ENCODE data around the gene CSKMT. TPM values are rescaled to one million over a fixed set of nuclear protein-coding genes. Genes with fewer than 3 reads are reported as not detected.

The CSKMT gene, protein sequence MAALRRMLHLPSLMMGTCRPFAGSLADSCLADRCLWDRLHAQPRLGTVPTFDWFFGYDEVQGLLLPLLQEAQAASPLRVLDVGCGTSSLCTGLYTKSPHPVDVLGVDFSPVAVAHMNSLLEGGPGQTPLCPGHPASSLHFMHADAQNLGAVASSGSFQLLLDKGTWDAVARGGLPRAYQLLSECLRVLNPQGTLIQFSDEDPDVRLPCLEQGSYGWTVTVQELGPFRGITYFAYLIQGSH
- total RNA-seq, result 4.2 and 9.4 TPM in 2 replicates

DNA sequence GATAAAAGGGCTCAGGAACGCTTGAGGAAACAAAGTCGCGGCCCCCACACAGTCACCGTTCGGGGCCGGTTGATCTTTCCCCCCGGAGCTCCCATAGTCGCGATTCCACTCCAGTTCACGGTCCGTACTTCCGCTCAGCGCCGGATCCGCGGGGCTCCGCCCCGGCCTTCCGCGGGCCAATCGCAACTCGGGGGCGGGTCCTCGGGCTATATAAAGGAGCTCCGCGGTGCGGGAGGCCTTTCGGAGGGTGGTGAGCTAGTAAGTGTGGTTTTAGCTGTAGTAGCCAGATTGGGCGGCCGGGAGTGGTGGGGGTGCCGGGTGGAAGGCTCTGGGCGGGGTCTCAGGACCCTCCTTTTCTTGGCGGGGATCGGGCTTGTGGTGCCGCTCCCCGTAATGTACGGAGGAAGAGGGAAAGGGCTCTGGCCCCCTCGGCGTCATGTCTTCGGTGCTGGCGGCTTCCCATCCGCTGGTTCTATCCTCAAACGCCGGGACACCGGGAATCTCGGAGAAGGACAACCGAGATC lies at the start of gene CSKMT, which contains the start of gene C11orf98:
Gene CSKMT (plus strand): TSS at position 238 of the 524 bp plus-strand sequence. CDS start 568 bp downstream, outside the sequence.
Gene C11orf98 (minus strand): TSS at position 136 of the 524 bp plus-strand sequence. CDS start 41 bp downstream, at position 95.

DNA sequence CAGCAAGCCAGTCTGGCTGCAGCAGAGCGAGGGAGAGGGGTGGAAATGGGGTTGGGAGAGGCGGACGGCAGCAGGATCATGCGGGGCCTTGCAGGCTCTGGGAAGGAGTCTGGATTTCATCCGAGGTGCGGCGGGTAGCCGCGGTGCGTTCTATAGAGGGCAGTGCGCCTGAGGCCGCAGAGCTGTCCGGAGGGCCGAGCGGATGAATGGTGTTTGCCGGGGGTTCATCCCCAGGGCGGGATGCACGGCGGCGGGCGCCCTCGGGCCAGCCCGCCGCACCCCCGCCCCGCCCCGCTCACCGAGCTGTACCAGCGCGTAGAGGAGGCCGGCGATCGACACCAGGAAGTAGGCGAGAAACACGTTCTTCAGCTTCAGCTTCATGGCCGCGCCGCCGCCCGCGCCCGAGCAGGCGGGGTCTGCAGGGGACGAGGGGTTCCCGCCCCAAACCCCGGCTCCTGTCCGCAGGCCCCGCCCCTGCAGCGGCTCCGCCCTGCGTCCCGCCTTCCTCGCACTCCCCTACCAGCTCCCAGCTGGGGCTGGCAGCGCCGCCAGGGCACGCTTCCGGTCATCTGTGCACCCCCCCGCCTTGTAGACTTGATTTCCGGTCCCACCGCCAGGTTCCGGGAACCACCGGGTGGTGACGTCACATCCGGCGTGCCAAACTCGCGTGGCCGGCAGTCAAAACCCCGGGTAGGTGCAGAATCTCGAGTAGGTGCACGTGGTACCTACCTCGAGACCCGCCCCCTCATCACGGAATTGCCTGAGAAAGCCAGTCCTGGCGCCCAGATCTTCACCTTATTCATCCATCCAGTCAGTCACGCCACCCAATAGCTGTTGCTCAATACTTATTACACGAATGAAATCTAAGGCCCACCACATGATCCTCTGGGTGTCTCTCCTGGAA lies 43.3 kb upstream of the CSKMT start, which contains the start of gene B3GAT3:
Gene B3GAT3 (minus strand): TSS at position 420 of the 904 bp plus-strand sequence. CDS start 39 bp downstream, at position 381.

DNA sequence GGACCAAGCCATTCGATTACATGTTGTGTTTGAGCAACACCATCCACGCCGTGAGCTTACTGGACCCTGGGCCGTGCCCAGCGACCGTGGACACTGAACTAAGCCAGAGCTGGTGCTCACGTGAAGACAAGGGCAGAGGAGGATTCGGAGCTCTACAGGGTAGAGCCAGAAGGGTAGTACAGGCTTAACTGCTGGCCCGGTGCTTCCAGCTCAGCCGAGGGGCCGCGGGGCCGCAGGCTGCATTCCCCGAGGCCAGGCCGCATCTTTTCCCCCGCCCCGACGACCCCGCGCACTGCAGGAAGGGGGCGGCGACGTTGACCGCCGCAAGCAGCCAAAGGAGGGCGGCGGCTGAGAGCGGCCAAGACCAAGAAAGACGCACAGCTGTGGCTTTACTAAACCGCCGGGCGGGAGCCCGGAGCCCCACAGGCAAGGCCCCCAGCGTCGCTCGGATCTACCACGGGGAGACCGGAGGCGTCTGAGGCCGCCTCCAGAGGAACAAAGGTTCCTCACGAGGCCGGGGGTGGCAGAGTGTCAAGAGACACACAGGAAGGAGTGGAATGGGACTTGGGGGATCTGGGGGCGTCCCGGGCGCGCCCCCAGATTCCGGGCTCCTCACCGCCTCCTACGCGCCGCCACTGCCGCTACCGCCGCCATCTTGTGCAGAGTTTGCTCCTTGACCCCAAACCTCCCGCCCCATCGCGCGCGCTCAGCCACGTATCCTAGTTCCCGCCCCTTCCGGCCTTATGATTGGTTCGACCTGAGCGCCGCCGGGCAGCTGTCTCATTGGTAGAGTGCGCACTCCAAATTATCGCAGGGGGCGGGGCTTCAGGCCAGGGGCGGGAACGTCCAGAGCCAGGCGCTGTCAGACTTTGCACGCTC lies 18.9 kb upstream of the CSKMT start, which contains the start of gene GANAB:
Gene GANAB (minus strand): TSS at position 668 of the 879 bp plus-strand sequence. CDS start 14 bp downstream, at position 654.

DNA sequence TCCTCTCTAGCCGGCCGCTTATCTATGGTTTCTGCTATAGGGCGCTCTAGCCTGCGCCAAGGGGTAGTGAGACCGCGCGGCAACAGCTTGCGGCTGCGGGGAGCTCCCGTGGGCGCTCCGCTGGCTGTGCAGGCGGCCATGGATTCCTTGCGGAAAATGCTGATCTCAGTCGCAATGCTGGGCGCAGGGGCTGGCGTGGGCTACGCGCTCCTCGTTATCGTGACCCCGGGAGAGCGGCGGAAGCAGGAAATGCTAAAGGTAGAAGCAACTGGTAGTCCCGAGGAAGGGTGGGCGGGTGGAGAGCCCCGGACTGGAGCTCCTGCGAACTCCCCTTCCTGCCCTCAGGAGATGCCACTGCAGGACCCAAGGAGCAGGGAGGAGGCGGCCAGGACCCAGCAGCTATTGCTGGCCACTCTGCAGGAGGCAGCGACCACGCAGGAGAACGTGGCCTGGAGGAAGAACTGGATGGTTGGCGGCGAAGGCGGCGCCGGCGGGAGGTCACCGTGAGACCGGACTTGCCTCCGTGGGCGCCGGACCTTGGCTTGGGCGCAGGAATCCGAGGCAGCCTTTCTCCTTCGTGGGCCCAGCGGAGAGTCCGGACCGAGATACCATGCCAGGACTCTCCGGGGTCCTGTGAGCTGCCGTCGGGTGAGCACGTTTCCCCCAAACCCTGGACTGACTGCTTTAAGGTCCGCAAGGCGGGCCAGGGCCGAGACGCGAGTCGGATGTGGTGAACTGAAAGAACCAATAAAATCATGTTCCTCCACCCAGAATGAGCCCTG lies 6.7 kb downstream of the CSKMT start, which contains the start of the genes LBHD1 and UQCC3:
Gene LBHD1 (minus strand): TSS at position 660 of the 782 bp plus-strand sequence. CDS start 2,236 bp downstream, outside the sequence.
Gene UQCC3 (plus strand): TSS at position 66 of the 782 bp plus-strand sequence. CDS start 73 bp downstream, at position 139.

DNA sequence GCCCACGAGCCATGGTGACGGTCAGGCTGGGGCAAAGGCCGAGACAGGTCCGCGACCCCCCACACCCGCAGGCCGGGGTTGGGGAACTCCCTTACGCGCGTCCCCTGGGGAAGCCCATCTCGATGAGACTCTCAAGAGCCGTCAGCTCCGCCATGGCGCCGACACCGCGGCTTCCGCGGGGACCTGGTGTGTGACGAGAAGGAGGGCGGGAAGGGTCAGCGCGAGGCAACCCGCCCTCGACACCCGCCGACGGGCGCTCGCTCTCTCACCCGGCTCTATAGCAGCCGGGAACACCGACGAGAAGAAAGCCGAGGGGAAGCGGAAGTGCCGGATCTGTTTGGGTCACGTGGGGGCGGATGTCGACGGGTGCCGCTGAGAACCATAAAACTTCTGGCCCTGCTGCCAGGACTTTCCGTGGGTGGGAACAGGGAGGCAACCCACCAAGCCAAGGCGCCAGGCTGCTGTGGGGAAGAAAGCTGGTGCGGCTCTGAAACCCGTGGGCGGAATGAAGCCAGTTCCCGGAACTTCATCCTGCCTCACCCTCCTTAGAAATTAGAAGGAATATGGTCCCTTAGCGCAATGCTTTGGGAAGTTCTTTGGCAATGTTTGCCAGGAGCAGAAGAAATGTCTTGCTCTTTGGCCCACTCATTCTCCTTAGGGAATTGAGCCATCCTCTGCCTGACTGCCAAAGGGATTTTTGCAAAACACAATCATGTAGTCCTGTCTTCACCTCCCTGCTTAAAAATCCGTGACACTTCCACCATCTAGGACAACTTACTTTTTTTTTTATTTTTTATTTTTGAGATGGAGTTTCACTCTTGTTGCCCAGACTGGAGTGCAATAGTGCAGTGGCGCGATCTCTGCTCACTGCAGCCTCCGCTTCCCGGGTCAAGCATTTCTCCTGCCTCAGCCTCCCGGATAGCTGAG lies 13.9 kb downstream of the CSKMT start, which contains the start of gene UBXN1:
Gene UBXN1 (minus strand): TSS at position 304 of the 927 bp plus-strand sequence. CDS start 150 bp downstream, at position 154.

DNA sequence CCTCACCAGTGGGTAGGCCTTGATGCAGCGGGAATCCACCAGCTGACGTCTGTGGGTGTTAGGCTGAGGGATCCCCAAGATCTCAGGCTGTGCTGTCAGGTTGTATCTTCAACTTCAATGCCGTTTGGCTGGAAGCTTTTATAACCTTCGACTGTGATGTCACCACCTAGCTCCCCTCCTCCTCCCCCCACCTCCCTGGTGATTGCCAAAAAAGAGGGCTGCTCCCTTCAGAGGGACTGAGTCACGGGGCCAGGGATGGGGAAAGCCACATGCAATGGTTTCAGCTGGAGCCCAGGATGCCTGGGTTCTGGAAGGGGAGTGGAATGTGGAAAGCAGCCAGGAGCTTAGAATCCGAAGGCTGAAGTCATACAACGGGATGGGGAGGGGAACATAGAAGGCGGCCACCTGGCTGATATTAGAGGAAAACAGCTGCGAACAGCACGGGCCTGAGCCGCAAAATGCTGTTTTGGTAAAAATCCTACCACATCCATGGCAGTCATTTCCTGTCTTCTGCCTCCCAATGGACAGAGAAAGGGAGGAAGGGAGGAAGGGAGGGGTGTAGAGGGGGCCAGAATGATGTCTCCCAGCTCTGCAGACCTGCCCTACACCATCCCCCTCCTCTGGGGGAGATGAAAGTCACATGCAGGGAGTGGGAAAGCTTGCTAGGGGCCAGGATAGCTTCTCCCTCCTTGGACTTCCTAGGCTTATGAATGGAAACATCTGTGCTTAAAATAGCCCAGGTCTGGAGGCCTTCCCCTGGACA lies 24.5 kb downstream of the CSKMT start, which contains the start of gene LRRN4CL:
Gene LRRN4CL (minus strand): TSS at position 110 of the 763 bp plus-strand sequence. CDS start 1,022 bp downstream, outside the sequence.

DNA sequence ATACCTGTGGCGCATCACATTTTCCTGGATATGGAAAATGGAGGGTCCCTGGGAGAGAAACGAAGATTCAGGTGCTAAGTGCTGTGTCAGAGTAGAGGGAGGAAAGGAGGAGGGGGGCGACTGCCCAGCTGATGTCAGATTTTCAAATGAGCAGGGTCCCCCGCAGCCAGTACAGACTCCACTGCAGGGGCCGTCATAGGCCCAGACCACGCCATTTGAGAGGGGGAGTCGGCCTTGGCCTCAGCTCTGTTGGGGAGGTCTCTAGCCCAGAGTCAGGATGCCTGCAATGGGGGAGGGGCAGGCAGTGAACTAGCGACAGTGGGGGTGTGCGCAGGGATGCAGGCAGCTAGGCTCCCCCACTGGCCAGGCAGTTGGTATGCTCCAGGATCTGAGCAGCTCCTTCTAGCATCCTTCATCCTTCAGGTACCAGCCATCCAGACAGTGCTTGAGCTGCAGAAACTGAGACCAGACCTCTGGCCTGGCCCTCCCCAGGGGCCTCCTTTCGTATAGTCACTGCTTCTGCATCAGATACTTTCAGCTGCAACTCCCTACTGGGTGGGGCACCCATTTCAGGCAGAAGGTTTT lies 42.3 kb downstream of the CSKMT start, which contains the start of the genes BSCL2 and GNG3:
Gene BSCL2 (minus strand): TSS at position 148 of the 585 bp plus-strand sequence. CDS start 229 bp downstream, outside the sequence.
Gene GNG3 (plus strand): TSS at position 400 of the 585 bp plus-strand sequence. CDS start 620 bp downstream, outside the sequence.

Other genes starting within 250 kb of the CSKMT start
- gene SCGB1A1, start 246.3 kb upstream of the CSKMT start, total RNA-seq, result not detected in 2 replicates
- 598 and 812 TPM in 2 replicates for gene AHNAK, start 118.5 kb upstream of the CSKMT start, total RNA-seq
- gene EEF1G, start 91.4 kb upstream of the CSKMT start, total RNA-seq, result 1,010 and 1,304 TPM in 2 replicates
- gene TUT1, start 73.8 kb upstream of the CSKMT start, total RNA-seq, result 7.0 TPM in 2 replicates
- 97.1 and 125 TPM in 2 replicates for gene MTA2, start 63.4 kb upstream of the CSKMT start, total RNA-seq
- gene EML3, start 52.5 kb upstream of the CSKMT start, total RNA-seq, result 11.6 and 14.0 TPM in 2 replicates
- gene ROM1, start 52.1 kb upstream of the CSKMT start, total RNA-seq, result 2.3 and 2.9 TPM in 2 replicates
- 34.3 and 50.9 TPM in 2 replicates for gene B3GAT3, start 43.3 kb upstream of the CSKMT start, total RNA-seq
- 315 and 475 TPM in 2 replicates for gene GANAB, start 18.7 kb upstream of the CSKMT start, total RNA-seq
- gene INTS5, start 12.0 kb upstream of the CSKMT start, total RNA-seq, result 22.9 and 24.5 TPM in 2 replicates
- 24.6 and 35.6 TPM in 2 replicates for gene C11orf98, start 102 bp upstream of the CSKMT start, total RNA-seq
- 12.0 and 12.6 TPM in 2 replicates for gene UQCC3, start 6.4 kb downstream of the CSKMT start, total RNA-seq
- gene LBHD1, start 7.0 kb downstream of the CSKMT start, total RNA-seq, result 2.7 and 3.3 TPM in 2 replicates
- gene UBXN1, start 13.8 kb downstream of the CSKMT start, total RNA-seq, result 99.4 and 126 TPM in 2 replicates
- 12.2 and 23.5 TPM in 2 replicates for gene LRRN4CL, start 24.2 kb downstream of the CSKMT start, total RNA-seq
- gene BSCL2, start 42.1 kb downstream of the CSKMT start, total RNA-seq, result 37.4 and 39.5 TPM in 2 replicates
- not detected in 2 replicates for gene GNG3, start 42.4 kb downstream of the CSKMT start, total RNA-seq
- gene HNRNPUL2, start 62.1 kb downstream of the CSKMT start, total RNA-seq, result 9.6 and 16.4 TPM in 2 replicates
- 30.0 and 35.2 TPM in 2 replicates for gene TTC9C, start 63.2 kb downstream of the CSKMT start, total RNA-seq
- 14.5 and 15.6 TPM in 2 replicates for gene ZBTB3, start 88.8 kb downstream of the CSKMT start, total RNA-seq
- 66.9 and 68.8 TPM in 2 replicates for gene POLR2G, start 96.3 kb downstream of the CSKMT start, total RNA-seq
- gene TAF6L, start 106.1 kb downstream of the CSKMT start, total RNA-seq, result 29.2 and 30.7 TPM in 2 replicates
- gene TMEM179B, start 122.1 kb downstream of the CSKMT start, total RNA-seq, result 19.0 and 25.5 TPM in 2 replicates
- gene TMEM223, start 126.7 kb downstream of the CSKMT start, total RNA-seq, result 21.8 and 24.1 TPM in 2 replicates
- gene NXF1, start 140.1 kb downstream of the CSKMT start, total RNA-seq, result 26.4 and 28.4 TPM in 2 replicates
- gene STX5, start 166.7 kb downstream of the CSKMT start, total RNA-seq, result 42.4 and 52.6 TPM in 2 replicates
- gene TEX54, start 167.5 kb downstream of the CSKMT start, total RNA-seq, result not detected in 2 replicates
- 48.4 and 68.5 TPM in 2 replicates for gene WDR74, start 174.3 kb downstream of the CSKMT start, total RNA-seq
- 348 and 637 TPM in 2 replicates for gene SLC3A2, start 215.6 kb downstream of the CSKMT start, total RNA-seq

All from uterine smooth muscle cell (primary cell).